Measurements from ENCODE around the gene ARRB1. TPM values are rescaled to one million over a fixed set of nuclear protein-coding genes. Genes with fewer than 3 reads are reported as not detected.

ARRB1 gene
- total and polyA plus RNA-seq, 10 donors: 11.6 to 139 (median 78.1) TPM

GRCh38 chr11:75301601-75302345, 49.7 kb downstream of the ARRB1 start:
- no peaks in the 10 kb centered on the region for H3K27me3 ChIP-seq (replicated peaks in 1 of 7)
- H3K4me1 ChIP-seq: peaks cover 3 to 58% (median 26%) of the 10 kb centered on the region in 6 donors
- H3K27ac ChIP-seq: peak overlapping the region in 5 of 8 donors; percentile 31 to 68 (median 51)
- intact Hi-C loops (cut with DNase I; ENCODE audit: low total_unique reads): no loop called here
- DNase-seq: no peak
- H3K36me3 ChIP-seq: peaks cover 0 to 1% (median 0%) of the 10 kb centered on the region in 6 donors
- TF ChIP-seq POLR2A (IDR thresholded peaks at IDR 0.05): no peak
- TF ChIP-seq POLR2AphosphoS5 (IDR thresholded peaks at IDR 0.05): no peak
- no peak for TF ChIP-seq CTCF (IDR thresholded peaks at IDR 0.05 in 8 of 11, conservative IDR thresholded peaks at IDR 0.05 in 3 of 11)
- 63 to 87% (median 74%) methylated on average over 16 of the region's 16 CpGs for WGBS, 5 donors
- H3K4me3 ChIP-seq: no peak overlapping the region
- H3K9me3 ChIP-seq: no peaks in the 10 kb centered on the region

- intact Hi-C loops (cut with DNase I; ENCODE audit: low total_unique reads): no loop called here
- Histone ChIP-seq H3K9me3 (no peaks in the 10 kb centered on the region), H3K4me3 (no peak overlapping the region), H3K36me3 (peaks cover 0 to 8% (median 0%) of the 10 kb centered on the region in 6 donors), H3K4me1 (peaks cover 3 to 51% (median 23%) of the 10 kb centered on the region in 6 donors), H3K27ac (peak overlapping the region in 5 of 8 donors; percentile 31 to 68 (median 51)), H3K27me3 (replicated peaks in 1 of 7) (no peaks in the 10 kb centered on the region)
- no peak for TF ChIP-seq CTCF (IDR thresholded peaks at IDR 0.05 in 8 of 11, conservative IDR thresholded peaks at IDR 0.05 in 3 of 11)
- TF ChIP-seq POLR2AphosphoS5 (IDR thresholded peaks at IDR 0.05): no peak
- TF ChIP-seq POLR2A (IDR thresholded peaks at IDR 0.05): no peak
- no peak for DNase-seq
- WGBS, 5 donors: 55 to 84% (median 70%) methylated on average over 5 of the region's 5 CpGs
Measured at GRCh38 chr11:75301131-75301530, 50.3 kb downstream of the ARRB1 start.

GRCh38 chr11:75298976-75299260, 52.5 kb downstream of the ARRB1 start:
- no peak overlapping the region for H3K27ac ChIP-seq
- no peaks in the 10 kb centered on the region for H3K9me3 ChIP-seq
- intact Hi-C loops (cut with DNase I; ENCODE audit: low total_unique reads): no loop called here
- DNase-seq: no peak
- peaks cover 3 to 33% (median 17%) of the 10 kb centered on the region in 6 donors for H3K4me1 ChIP-seq
- TF ChIP-seq CTCF (IDR thresholded peaks at IDR 0.05 in 8 of 11, conservative IDR thresholded peaks at IDR 0.05 in 3 of 11): no peak
- no peak for TF ChIP-seq POLR2AphosphoS5 (IDR thresholded peaks at IDR 0.05)
- TF ChIP-seq POLR2A (IDR thresholded peaks at IDR 0.05): no peak
- H3K27me3 ChIP-seq (replicated peaks in 1 of 7): no peaks in the 10 kb centered on the region
- peaks cover 0 to 26% (median 0%) of the 10 kb centered on the region in 6 donors for H3K36me3 ChIP-seq
- H3K4me3 ChIP-seq: no peak overlapping the region

GRCh38 chr11:75298191-75298975, 53.1 kb downstream of the ARRB1 start:
- H3K4me1 ChIP-seq: peaks cover 6 to 33% (median 20%) of the 10 kb centered on the region in 6 donors
- no peak for DNase-seq
- H3K36me3 ChIP-seq: peaks cover 0 to 31% (median 0%) of the 10 kb centered on the region in 6 donors
- H3K9me3 ChIP-seq: no peaks in the 10 kb centered on the region
- 71 to 95% (median 87%) methylated on average over 3 to 4 of the region's 4 CpGs for WGBS, 5 donors
- TF ChIP-seq POLR2AphosphoS5 (IDR thresholded peaks at IDR 0.05) (no peak), POLR2A (IDR thresholded peaks at IDR 0.05) (no peak), CTCF (IDR thresholded peaks at IDR 0.05 in 8 of 11, conservative IDR thresholded peaks at IDR 0.05 in 3 of 11) (no peak)
- intact Hi-C loops (cut with DNase I; ENCODE audit: low total_unique reads): no loop called here
- H3K27ac ChIP-seq: no peak overlapping the region
- no peak overlapping the region for H3K4me3 ChIP-seq
- no peaks in the 10 kb centered on the region for H3K27me3 ChIP-seq (replicated peaks in 1 of 7)

Measured in spleen (tissue), 11 donors.